ENCODE measurements around the gene PNN. TPM values are rescaled to one million over a fixed set of nuclear protein-coding genes. Genes with fewer than 3 reads are reported as not detected.

Gene PNN
- total RNA-seq, 1 experiment from 2014 or later, result 167 TPM

DNA sequence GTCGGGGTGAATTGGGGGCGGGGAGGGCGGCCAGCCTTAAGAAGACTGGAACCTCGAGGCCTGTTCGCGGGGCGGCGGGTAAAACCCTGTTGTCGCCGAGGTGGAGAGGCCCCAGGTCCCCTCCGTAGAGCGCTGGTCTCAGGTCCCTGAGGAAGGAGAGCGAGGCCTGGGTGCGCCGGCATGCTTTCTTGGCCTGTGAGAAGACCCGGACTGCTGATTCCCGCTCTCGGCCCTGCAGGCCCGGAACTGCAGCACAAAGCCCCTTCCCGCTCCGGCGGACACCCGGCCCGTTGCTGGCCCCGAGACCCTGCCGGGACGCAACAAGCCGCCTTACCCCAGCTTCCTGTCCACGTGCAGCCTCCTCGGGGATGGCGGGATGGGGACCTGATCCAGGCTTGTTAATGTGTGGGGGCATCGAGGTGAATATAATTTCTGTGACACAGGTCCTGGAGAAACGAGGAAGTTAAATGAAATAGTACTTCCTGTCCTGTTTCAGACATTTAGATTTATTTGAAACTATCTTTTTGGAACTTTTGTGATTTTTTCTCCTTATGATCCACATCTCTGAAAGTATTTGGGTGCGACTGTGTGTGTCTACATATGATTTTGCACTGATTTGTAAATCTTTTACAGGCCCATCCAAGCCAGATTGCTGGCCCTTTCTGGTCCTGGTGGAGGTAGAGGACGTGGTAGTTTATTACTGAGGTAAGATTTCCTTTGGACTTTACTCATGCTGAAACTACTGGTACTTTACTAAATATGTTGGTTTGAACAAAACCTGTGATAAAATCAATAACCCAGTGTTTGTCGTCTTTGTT, 600 bp downstream of the PNN start:
- Histone ChIP-seq H3K4me1 (ENCODE audit: insufficient read depth, low read length) (no peaks in the 10 kb centered on the region), H2BK5ac (ENCODE audit: insufficient read length, low read length) (peak overlapping the region; percentile 68), H2BK15ac (ENCODE audit: low read depth, low read length) (no peak overlapping the region), H3K27me3 (ENCODE audit: insufficient read depth, low read length) (no peaks in the 10 kb centered on the region), H3K4me2 (ENCODE audit: insufficient read depth, insufficient read length, low read length) (peak overlapping the region; percentile 81), H2BK20ac (ENCODE audit: low read depth, low read length, poor library complexity, severe bottlenecking) (no peak overlapping the region), H4K91ac (ENCODE audit: insufficient read length, low read depth, low read length) (peak overlapping the region; percentile 92), H2BK12ac (ENCODE audit: insufficient read length, low read depth, low read length) (no peak overlapping the region), H3K79me1 (ENCODE audit: insufficient read depth, low read depth, low read length, poor library complexity, severe bottlenecking) (peaks cover 3% of the 10 kb centered on the region), H3K23me2 (ENCODE audit: insufficient read length, low read depth, low read length, poor library complexity, severe bottlenecking) (peaks cover 3% of the 10 kb centered on the region), H2AK5ac (ENCODE audit: insufficient read length, low read length) (no peak overlapping the region), H4K20me1 (ENCODE audit: control insufficient read depth, insufficient read depth, insufficient read length) (no peaks in the 10 kb centered on the region), H4K5ac (ENCODE audit: insufficient read length, low read depth, low read length) (peak overlapping the region; percentile 60), H3K18ac (ENCODE audit: insufficient read length, low read depth, low read length) (peak overlapping the region; percentile 95), H4K8ac (replicated peaks; ENCODE audit: insufficient read length, low read depth, low read length) (no peak overlapping the region), H3K56ac (ENCODE audit: insufficient read length, low read depth, low read length) (peak overlapping the region; percentile 47), H3K9me3 (ENCODE audit: control insufficient read depth, low read depth, low read length) (no peaks in the 10 kb centered on the region), H3K9ac (ENCODE audit: extremely low read depth, insufficient read length, low read length) (peak overlapping the region; percentile 99), H3K23ac (ENCODE audit: insufficient read length, low read depth, low read length) (no peak overlapping the region), H2BK120ac (ENCODE audit: low read depth, low read length, poor library complexity, severe bottlenecking) (peak overlapping the region; percentile 89), H3T11ph (ENCODE audit: low read length) (no peak overlapping the region), H3K79me2 (ENCODE audit: insufficient read depth, low read length) (peaks cover 10% of the 10 kb centered on the region; the same call in 1 of the 2 replicates), H3K4ac (ENCODE audit: low read depth, low read length) (peak overlapping the region; percentile 52; the same call in 1 of the 2 replicates), H3K14ac (ENCODE audit: insufficient read depth, low read length) (peak overlapping the region; percentile 96), H2AFZ (ENCODE audit: low read length) (no peak overlapping the region), H3K27ac (ENCODE audit: insufficient read length, low read depth, low read length) (peak overlapping the region; percentile 33)
- Mint-ChIP-seq H3K4me3 (peak overlapping the region; percentile 98), H3K27me3 (ENCODE audit: low read depth) (no peaks in the 10 kb centered on the region), H3K36me3 (ENCODE audit: insufficient read depth in 1 of 3, low read depth in 3 of 3) (peaks cover 0 to 42% (median 4%) of the 10 kb centered on the region in 3 experiments; a peak in 6 of 7 replicates), H3K9me3 (peaks cover 0 to 3% of the 10 kb centered on the region in 2 experiments; a peak in 2 of 5 replicates), H3K27ac (peak overlapping the region; percentile 99 to 100 (median 100)), H3K4me1 (peaks cover 17 to 33% of the 10 kb centered on the region in 2 experiments)
- TF ChIP-seq, protein P1, sequence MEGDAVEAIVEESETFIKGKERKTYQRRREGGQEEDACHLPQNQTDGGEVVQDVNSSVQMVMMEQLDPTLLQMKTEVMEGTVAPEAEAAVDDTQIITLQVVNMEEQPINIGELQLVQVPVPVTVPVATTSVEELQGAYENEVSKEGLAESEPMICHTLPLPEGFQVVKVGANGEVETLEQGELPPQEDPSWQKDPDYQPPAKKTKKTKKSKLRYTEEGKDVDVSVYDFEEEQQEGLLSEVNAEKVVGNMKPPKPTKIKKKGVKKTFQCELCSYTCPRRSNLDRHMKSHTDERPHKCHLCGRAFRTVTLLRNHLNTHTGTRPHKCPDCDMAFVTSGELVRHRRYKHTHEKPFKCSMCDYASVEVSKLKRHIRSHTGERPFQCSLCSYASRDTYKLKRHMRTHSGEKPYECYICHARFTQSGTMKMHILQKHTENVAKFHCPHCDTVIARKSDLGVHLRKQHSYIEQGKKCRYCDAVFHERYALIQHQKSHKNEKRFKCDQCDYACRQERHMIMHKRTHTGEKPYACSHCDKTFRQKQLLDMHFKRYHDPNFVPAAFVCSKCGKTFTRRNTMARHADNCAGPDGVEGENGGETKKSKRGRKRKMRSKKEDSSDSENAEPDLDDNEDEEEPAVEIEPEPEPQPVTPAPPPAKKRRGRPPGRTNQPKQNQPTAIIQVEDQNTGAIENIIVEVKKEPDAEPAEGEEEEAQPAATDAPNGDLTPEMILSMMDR (conservative IDR thresholded peaks at IDR 0.05), result no peak
- peak; percentile 41 for DNase-seq
- no CpG with 5 or more reads among the region's 36 CpGs for WGBS (ENCODE audit: extremely low coverage, insufficient read length, low lambda C conversion rate)

All from H9 (cell line).